ENCODE results near the gene C2orf76. TPM values are rescaled to one million over a fixed set of nuclear protein-coding genes. Genes with fewer than 3 reads are reported as not detected.

The C2orf76 gene
- total and polyA plus RNA-seq, 10 of the 15 experiments (the other 5 are each of a cell fraction or from before 2014, with no cell fraction given), result 14.0 to 46.1 (median 25.4) TPM

GRCh38 chr2:119402106-119402505, 35.5 kb upstream of the C2orf76 start:
- no TSS peak for BruUV-seq (replicated peaks)
- Histone ChIP-seq H3K79me2 (ENCODE audit: control insufficient read depth, insufficient read depth, low read length) (no peaks in the 10 kb centered on the region), H3K36me3 (ENCODE audit: control insufficient read depth in 2 of 2, insufficient read depth in 2 of 2, low read length in 1 of 2) (no peaks in the 10 kb centered on the region), H3K4me2 (ENCODE audit: control insufficient read depth, insufficient read depth) (no peak overlapping the region), H3K9ac (ENCODE audit: control insufficient read depth, insufficient read depth, low read length) (no peak overlapping the region), H3K27ac (ENCODE audit: control insufficient read depth, insufficient read depth) (no peak overlapping the region), H3K9me3 (replicated peaks; ENCODE audit: control insufficient read depth, insufficient read depth, low read length) (no peaks in the 10 kb centered on the region), H4K20me1 (ENCODE audit: control insufficient read depth, insufficient read depth) (no peaks in the 10 kb centered on the region), H3K4me1 (ENCODE audit: control insufficient read depth, insufficient read depth, low read length) (no peaks in the 10 kb centered on the region), H2AFZ (ENCODE audit: control insufficient read depth, low read depth, low read length) (no peak overlapping the region), H3K4me3 (no peak overlapping the region), H3K27me3 (replicated peaks in 1 of 2; ENCODE audit: control insufficient read depth in 2 of 2, insufficient read depth in 2 of 2, low read length in 1 of 2) (no peaks in the 10 kb centered on the region)
- intact Hi-C loops (cut with micrococcal nuclease; ENCODE audit: unreplicated experiment), result no loop called here
- in situ Hi-C loops (cut with MboI), result no loop called here
- ChIA-PET POLR2A (no interaction called here), CTCF (interaction anchor here (10.3 kb wide), 1 partner anchor 76 kb away, joined by 187 read pairs; no protein-coding TSS in a partner anchor), SMC1A (ENCODE audit: uncharacterized antibody, unreplicated experiment) (no interaction called here), RAD21 (ENCODE audit: unreplicated experiment) (no interaction called here)
- no peak for ATAC-seq
- 53% methylated on average over 5 of the region's 5 CpGs for WGBS (ENCODE audit: insufficient coverage, insufficient replicate concordance, low lambda C conversion rate, missing lambda C conversion rate)
- DNase-seq (ENCODE audit: low read depth, low spot score), result no peak
- no peak for FAIRE-seq
- TF ChIP-seq STAT3 (IDR thresholded peaks at IDR 0.05; ENCODE audit: low read depth, low read length) (no peak), NKRF (conservative IDR thresholded peaks at IDR 0.05) (no peak), MEF2B (IDR thresholded peaks at IDR 0.05; ENCODE audit: partially characterized antibody, poor library complexity, severe bottlenecking) (no peak), CBX3 (IDR thresholded peaks at IDR 0.05; ENCODE audit: borderline replicate concordance, low read depth) (no peak), BCL11A (IDR thresholded peaks at IDR 0.05; ENCODE audit: low read depth, low read length) (no peak), HCFC1 (IDR thresholded peaks at IDR 0.05; ENCODE audit: low read length) (no peak), SRF (IDR thresholded peaks at IDR 0.05; ENCODE audit: low read depth in 2 of 2, low read length in 2 of 2) (no peak), POLR2AphosphoS2 (IDR thresholded peaks at IDR 0.05; ENCODE audit: low read depth, low read length) (no peak), RFX5 (IDR thresholded peaks at IDR 0.05; ENCODE audit: low read depth, low read length) (no peak), MXI1 (IDR thresholded peaks at IDR 0.05; ENCODE audit: low read depth, low read length) (no peak), USF1 (IDR thresholded peaks at IDR 0.05; ENCODE audit: borderline replicate concordance, extremely low read length, insufficient read depth, low read depth, low read length) (no peak), NR2C2 (IDR thresholded peaks at IDR 0.05; ENCODE audit: borderline replicate concordance, control insufficient read depth, insufficient read length, low read depth) (no peak)
- TF ChIP-seq, protein P1, sequence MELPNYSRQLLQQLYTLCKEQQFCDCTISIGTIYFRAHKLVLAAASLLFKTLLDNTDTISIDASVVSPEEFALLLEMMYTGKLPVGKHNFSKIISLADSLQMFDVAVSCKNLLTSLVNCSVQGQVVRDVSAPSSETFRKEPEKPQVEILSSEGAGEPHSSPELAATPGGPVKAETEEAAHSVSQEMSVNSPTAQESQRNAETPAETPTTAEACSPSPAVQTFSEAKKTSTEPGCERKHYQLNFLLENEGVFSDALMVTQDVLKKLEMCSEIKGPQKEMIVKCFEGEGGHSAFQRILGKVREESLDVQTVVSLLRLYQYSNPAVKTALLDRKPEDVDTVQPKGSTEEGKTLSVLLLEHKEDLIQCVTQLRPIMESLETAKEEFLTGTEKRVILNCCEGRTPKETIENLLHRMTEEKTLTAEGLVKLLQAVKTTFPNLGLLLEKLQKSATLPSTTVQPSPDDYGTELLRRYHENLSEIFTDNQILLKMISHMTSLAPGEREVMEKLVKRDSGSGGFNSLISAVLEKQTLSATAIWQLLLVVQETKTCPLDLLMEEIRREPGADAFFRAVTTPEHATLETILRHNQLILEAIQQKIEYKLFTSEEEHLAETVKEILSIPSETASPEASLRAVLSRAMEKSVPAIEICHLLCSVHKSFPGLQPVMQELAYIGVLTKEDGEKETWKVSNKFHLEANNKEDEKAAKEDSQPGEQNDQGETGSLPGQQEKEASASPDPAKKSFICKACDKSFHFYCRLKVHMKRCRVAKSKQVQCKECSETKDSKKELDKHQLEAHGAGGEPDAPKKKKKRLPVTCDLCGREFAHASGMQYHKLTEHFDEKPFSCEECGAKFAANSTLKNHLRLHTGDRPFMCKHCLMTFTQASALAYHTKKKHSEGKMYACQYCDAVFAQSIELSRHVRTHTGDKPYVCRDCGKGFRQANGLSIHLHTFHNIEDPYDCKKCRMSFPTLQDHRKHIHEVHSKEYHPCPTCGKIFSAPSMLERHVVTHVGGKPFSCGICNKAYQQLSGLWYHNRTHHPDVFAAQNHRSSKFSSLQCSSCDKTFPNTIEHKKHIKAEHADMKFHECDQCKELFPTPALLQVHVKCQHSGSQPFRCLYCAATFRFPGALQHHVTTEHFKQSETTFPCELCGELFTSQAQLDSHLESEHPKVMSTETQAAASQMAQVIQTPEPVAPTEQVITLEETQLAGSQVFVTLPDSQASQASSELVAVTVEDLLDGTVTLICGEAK (IDR thresholded peaks at IDR 0.05; ENCODE audit: borderline replicate concordance), result no peak

Measured in GM12878 (cell line).